H1 (cell line): ENCODE data around the gene DOCK10. TPM values are rescaled to one million over a fixed set of nuclear protein-coding genes. Genes with fewer than 3 reads are reported as not detected.

Source experiments
- CTCF ChIA-PET: fragments of 300-600 bp; sonication (Branson Sonifier 250); formaldehyde crosslinking; loops from one replicate; lab custom pipeline; 2021; ENCODE audit not compliant: partially characterized antibody; lab: Charles Lee
- POLR2A ChIA-PET: fragments of 300-600 bp; sonication (Branson Sonifier 250); formaldehyde crosslinking; loops from one replicate; lab custom pipeline; 2021; ENCODE audit warnings: inconsistent platforms; ENCODE audit not compliant: partially characterized antibody; lab: Charles Lee
- DNase-seq, 2 experiments: peaks; one replicate each; pipeline versions ENCODE4 v3.0.0 to v3.0.0-alpha.2; 2010 to 2022; ENCODE audit warnings: low spot score in 2 of 2, low read depth in 1 of 2, mixed read lengths in 1 of 2
- FAIRE-seq: peaks from 2 replicates; lab custom pipeline; 2011; peaks lifted over from hg19 to GRCh38; lab: Jason Lieb, UNC
- H2AFZ ChIP-seq: 2 replicates; pipeline ENCODE4 v1.8.1; 2012; ENCODE audit warnings: low read length, inconsistent platforms
- H2AK5ac ChIP-seq: 2 replicates; pipeline ENCODE4 v1.6.1; 2013; ENCODE audit warnings: low read depth, low read length
- H2BK120ac ChIP-seq: replicated peaks from 2 replicates; pipeline ENCODE3; 2013; ENCODE audit warnings: low read depth, low read length, inconsistent platforms
- H2BK12ac ChIP-seq: 2 replicates; pipeline ENCODE4 v1.6.1; 2013; ENCODE audit warnings: low read depth, low read length
- H2BK15ac ChIP-seq: 2 replicates; pipeline ENCODE4 v1.6.1; 2013; ENCODE audit warnings: low read length
- H2BK20ac ChIP-seq: 2 replicates; pipeline ENCODE4 v1.6.1; 2013; ENCODE audit warnings: low read length
- H2BK5ac ChIP-seq: 2 replicates; pipeline ENCODE4 v1.6.1; 2013; ENCODE audit warnings: low read depth, low read length
- H3K14ac ChIP-seq: 2 replicates; pipeline ENCODE4 v1.6.1; 2013; ENCODE audit warnings: inconsistent platforms; ENCODE audit not compliant: insufficient read length
- H3K18ac ChIP-seq: 2 replicates; pipeline ENCODE4 v1.6.1; 2013; ENCODE audit warnings: low read length; ENCODE audit errors: extremely low read depth
- H3K23ac ChIP-seq: 2 replicates; pipeline ENCODE4 v1.6.1; 2013; ENCODE audit warnings: inconsistent platforms; ENCODE audit not compliant: insufficient read length
- H3K23me2 ChIP-seq: 2 replicates; pipeline ENCODE4 v1.6.1; 2013; ENCODE audit warnings: low read depth, low read length
- H3K27ac ChIP-seq: 2 replicates; pipeline ENCODE4 v1.6.1; 2011; ENCODE audit warnings: low read depth, low read length, inconsistent platforms
- H3K27me3 ChIP-seq, 4 experiments: replicated peaks in 1 of 4; 1 replicate in 1 of 4; 2 replicates in 3 of 4; pipeline versions ENCODE4 v1.6.1 to v1.8.1; 2011 to 2013; ENCODE audit warnings: low read length in 3 of 4, mild to moderate bottlenecking in 3 of 4, inconsistent platforms in 2 of 4, mixed read lengths in 2 of 4, moderate library complexity in 1 of 4; ENCODE audit not compliant: control insufficient read depth in 3 of 4, insufficient read depth in 3 of 4; ENCODE audit errors: extremely low read depth in 1 of 4
- H3K36me3 ChIP-seq, 4 experiments: 2 replicates each; pipeline versions ENCODE4 v1.6.1 to v1.8.1; 2011 to 2013; ENCODE audit warnings: mild to moderate bottlenecking in 4 of 4, low read length in 3 of 4, moderate library complexity in 2 of 4, control low read depth in 1 of 4, inconsistent platforms in 1 of 4; ENCODE audit not compliant: insufficient read depth in 4 of 4, control insufficient read depth in 2 of 4
- H3K4ac ChIP-seq: replicated peaks from 2 replicates; pipeline ENCODE3; 2013; ENCODE audit warnings: low read length, low read depth, mixed read lengths, inconsistent platforms; ENCODE audit not compliant: insufficient read length
- H3K4me1 ChIP-seq, 4 experiments: replicated peaks in 1 of 4; 1 replicate in 1 of 4; 2 replicates in 3 of 4; pipeline versions ENCODE4 v1.6.1 to v1.8.1; 2011 to 2013; ENCODE audit warnings: low read length in 3 of 4, inconsistent platforms in 2 of 4, mixed read lengths in 1 of 4; ENCODE audit not compliant: insufficient read depth in 4 of 4, control insufficient read depth in 3 of 4
- H3K4me2 ChIP-seq, 2 experiments: 2 replicates each; pipeline versions ENCODE4 v1.6.1 to v1.8.1; 2011 to 2013; ENCODE audit warnings: low read depth in 2 of 2, low read length in 2 of 2, control low read depth in 1 of 2, inconsistent platforms in 1 of 2, mild to moderate bottlenecking in 1 of 2; ENCODE audit not compliant: insufficient read depth in 1 of 2
- H3K4me3 ChIP-seq, 4 experiments: fragments of 200-600, 300-600 bp in 1 of 4; sonication (generic), shearing (Covaris generic), sonication (Bioruptor Twin) in 1 of 4; 2 replicates each; pipeline versions ENCODE4 v1.5.1 to v1.8.1; 2011 to 2016; ENCODE audit warnings: low read length in 4 of 4, low read depth in 3 of 4, control low read depth in 2 of 4, inconsistent platforms in 2 of 4, mild to moderate bottlenecking in 2 of 4, mixed read lengths in 1 of 4, moderate library complexity in 1 of 4; ENCODE audit not compliant: insufficient read depth in 2 of 4; ENCODE audit errors: extremely low read depth in 1 of 4
- H3K56ac ChIP-seq: replicated peaks from 2 replicates; pipeline ENCODE3; 2013; ENCODE audit warnings: low read depth, mild to moderate bottlenecking, mixed read lengths, low read length, inconsistent platforms; ENCODE audit not compliant: insufficient read length
- H3K79me1 ChIP-seq: 2 replicates; pipeline ENCODE4 v1.6.1; 2013; ENCODE audit warnings: low read depth, low read length, control low read depth
- H3K79me2 ChIP-seq, 2 experiments: 2 replicates each; pipeline versions ENCODE4 v1.6.1 to v1.8.1; 2012 to 2013; ENCODE audit warnings: low read length in 2 of 2, mild to moderate bottlenecking in 2 of 2, inconsistent platforms in 1 of 2; ENCODE audit not compliant: insufficient read depth in 2 of 2, control insufficient read depth in 1 of 2
- H3K9ac ChIP-seq, 4 experiments: replicated peaks in 1 of 4; 1 replicate in 1 of 4; 2 replicates in 3 of 4; pipeline versions ENCODE4 v1.6.1 to v1.8.1; 2011 to 2013; ENCODE audit warnings: low read depth in 3 of 4, low read length in 3 of 4, control low read depth in 2 of 4, mild to moderate bottlenecking in 2 of 4, moderate library complexity in 2 of 4, inconsistent platforms in 1 of 4; ENCODE audit errors: extremely low read depth in 1 of 4
- H3K9me3 ChIP-seq, 2 experiments: 2 replicates each; pipeline versions ENCODE4 v1.6.1 to v1.8.1; 2012 to 2013; ENCODE audit warnings: mild to moderate bottlenecking in 2 of 2, moderate library complexity in 2 of 2, control low read depth in 1 of 2, inconsistent platforms in 1 of 2, low read depth in 1 of 2, low read length in 1 of 2, mixed read lengths in 1 of 2; ENCODE audit not compliant: insufficient read depth in 2 of 2
- H4K20me1 ChIP-seq, 2 experiments: replicated peaks in 1 of 2; 2 replicates each; pipeline versions ENCODE3 to v1.8.1; 2011 to 2013; ENCODE audit warnings: inconsistent platforms in 2 of 2, low read length in 2 of 2, mild to moderate bottlenecking in 1 of 2; ENCODE audit not compliant: insufficient read depth in 2 of 2, control insufficient read depth in 1 of 2
- H4K5ac ChIP-seq: 2 replicates; pipeline ENCODE4 v1.6.1; 2013; ENCODE audit warnings: low read length, low read depth, mixed read lengths, inconsistent platforms; ENCODE audit not compliant: insufficient read length
- H4K8ac ChIP-seq: 2 replicates; pipeline ENCODE4 v1.8.0; 2013; ENCODE audit warnings: mild to moderate bottlenecking, moderate library complexity, low read length, inconsistent platforms; ENCODE audit not compliant: insufficient read depth; ENCODE audit errors: extremely low read depth
- H4K91ac ChIP-seq: replicated peaks from 2 replicates; pipeline ENCODE3; 2013; ENCODE audit warnings: low read length, mixed read lengths, inconsistent platforms; ENCODE audit not compliant: insufficient read length
- ASH2L ChIP-seq: fragments of 200-600, 300-600 bp; sonication (generic); IDR thresholded peaks from one replicate; pipeline ENCODE4 v1.7.1; 2017; ENCODE audit warnings: low read length
- BACH1 ChIP-seq: IDR thresholded peaks from 2 replicates; pipeline ENCODE4 v1.6.1; 2012; ENCODE audit warnings: low read length, improper control_type of control experiment
- BRCA1 ChIP-seq: IDR thresholded peaks from 2 replicates; pipeline ENCODE4 v1.6.1; 2012; ENCODE audit warnings: low read depth, low read length, improper control_type of control experiment
- CTBP2 ChIP-seq: IDR thresholded peaks from 2 replicates; pipeline ENCODE4 v1.7.0; 2011; ENCODE audit warnings: borderline replicate concordance, mild to moderate bottlenecking, moderate library complexity, mixed read lengths, low read length; ENCODE audit not compliant: insufficient read depth, insufficient read length
- GTF2F1 ChIP-seq: IDR thresholded peaks from 2 replicates; pipeline ENCODE4 v1.6.1; 2012; ENCODE audit warnings: low read depth, low read length, improper control_type of control experiment, borderline replicate concordance
- JUN ChIP-seq: IDR thresholded peaks from 2 replicates; pipeline ENCODE4 v1.6.1; 2011; ENCODE audit warnings: low read depth, mild to moderate bottlenecking, improper control_type of control experiment, low read length
- NRF1 ChIP-seq: IDR thresholded peaks from 2 replicates; pipeline ENCODE4 v1.6.1; 2011; ENCODE audit warnings: mild to moderate bottlenecking, low read depth, low read length, improper control_type of control experiment
- POU5F1 ChIP-seq: IDR thresholded peaks from 2 replicates; pipeline ENCODE4 v1.6.1; 2011; ENCODE audit warnings: low read depth, mild to moderate bottlenecking, low read length, moderate library complexity
- RXRA ChIP-seq: IDR thresholded peaks from 2 replicates; pipeline ENCODE4 v1.6.1; 2011; ENCODE audit warnings: low read depth, mild to moderate bottlenecking, low read length, moderate library complexity; ENCODE audit not compliant: insufficient read depth
- SAP30 ChIP-seq: fragments of 300-600 bp; sonication (generic); IDR thresholded peaks from 2 replicates; pipeline ENCODE4 v1.7.1; 2012; ENCODE audit warnings: low read length, moderate library complexity, mild to moderate bottlenecking, inconsistent platforms; ENCODE audit not compliant: insufficient read depth, insufficient replicate concordance
- SIN3A ChIP-seq, 2 experiments: IDR thresholded peaks in 1 of 2; conservative IDR thresholded peaks in 1 of 2; 2 replicates each; pipeline ENCODE4 v1.6.1; 2011 to 2012; ENCODE audit warnings: low read length in 2 of 2, improper control_type of control experiment in 1 of 2, low read depth in 1 of 2, mild to moderate bottlenecking in 1 of 2
- TAF7 ChIP-seq: optimal IDR thresholded peaks from 2 replicates; pipeline ENCODE3; 2011; ENCODE audit warnings: low read depth, mild to moderate bottlenecking, inconsistent platforms, low read length, moderate library complexity, borderline replicate concordance
- ZNF274 ChIP-seq: IDR thresholded peaks from 2 replicates; pipeline ENCODE4 v1.7.0; 2012; ENCODE audit warnings: low read length, borderline replicate concordance; ENCODE audit errors: extremely low read depth
- WGBS, 2 experiments: shearing (Covaris generic) in 1 of 2; methylation state at CpG; one replicate each; pipeline versions ENCODE4 v1.1.6 to v1.1.7; 2013 to 2015; ENCODE audit warnings: low lambda C conversion rate in 2 of 2, mixed read lengths in 2 of 2, inconsistent platforms in 1 of 2, low coverage in 1 of 2, missing lambda C conversion rate in 1 of 2; ENCODE audit not compliant: insufficient replicate concordance in 2 of 2, insufficient coverage in 1 of 2, insufficient read length in 1 of 2; ENCODE audit errors: extremely low coverage in 1 of 2, missing lambda C conversion rate in 1 of 2; 5-methylcytosine and 5-hydroxymethylcytosine counted together
- polyA plus RNA-seq, 7 experiments: library from polyadenylated mRNA; depleted of rRNA in 3 of 7; stranded (reverse) in 5 of 7; unstranded in 2 of 7; fragments of >200 nt in 5 of 7; fragments of 200-250 nt in 2 of 7; gene quantifications; 1 replicate in 5 of 7; 2 replicates in 1 of 7; 4 replicates in 1 of 7; pipeline versions ENCODE4 v1.2.1 to v1.2.3, GENCODE V29; 2011 to 2013; ENCODE audit warnings: missing spikeins in 2 of 7, mixed read lengths in 2 of 7
- total RNA-seq: library from RNA; stranded (reverse); fragmentation: NEBNext Ultra II Directional; extraction: Animal tissue kit (Norgen Biotek cat#: 25700); gene quantifications from 2 replicates; pipeline ENCODE4 v1.2.1, GENCODE V29; 2021
- TF ChIP-seq, protein P1 (sequence below): IDR thresholded peaks from 2 replicates; pipeline ENCODE4 v1.6.1; 2011; ENCODE audit warnings: low read depth, mild to moderate bottlenecking, low read length; ENCODE audit not compliant: insufficient read depth

Gene DOCK10
- total and polyA plus RNA-seq, 2 of the 8 experiments (the other 6 are each of a cell fraction or from before 2014, with no cell fraction given): 0.33 to 1.6 TPM

DNA sequence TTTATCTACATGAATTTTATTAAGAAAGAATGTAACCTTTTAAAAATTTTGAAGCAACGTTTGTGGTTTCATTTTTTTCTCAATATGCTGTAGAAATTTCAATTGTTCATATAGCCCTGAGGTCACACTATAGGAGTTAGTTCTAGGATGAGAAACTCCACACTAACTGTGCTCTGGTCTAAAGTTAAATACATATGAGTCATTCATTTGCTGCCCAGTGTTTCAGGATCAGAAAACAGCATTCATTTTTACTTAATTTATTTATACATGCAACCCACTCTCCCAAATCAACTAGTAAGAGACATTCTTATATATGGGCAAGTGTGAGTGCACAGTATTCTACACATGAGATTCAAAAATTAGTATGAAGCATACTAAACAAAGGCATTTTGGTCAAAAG lies 137.9 kb downstream of the DOCK10 start:
- no peak overlapping the region for H3K18ac ChIP-seq
- H3K4me3 ChIP-seq: no peak overlapping the region
- H3K4ac ChIP-seq: no peak overlapping the region
- H2BK20ac ChIP-seq: no peak overlapping the region
- no peaks in the 10 kb centered on the region for H3K36me3 ChIP-seq
- H2AFZ ChIP-seq: no peak overlapping the region
- H3K14ac ChIP-seq: no peak overlapping the region
- H4K91ac ChIP-seq: no peak overlapping the region
- H2BK15ac ChIP-seq: no peak overlapping the region
- H4K20me1 ChIP-seq: no peaks in the 10 kb centered on the region
- no peaks in the 10 kb centered on the region for H3K4me1 ChIP-seq
- no peak overlapping the region for H4K5ac ChIP-seq
- no peak overlapping the region for H2BK120ac ChIP-seq
- DNase-seq (no peak), FAIRE-seq (no peak)
- H3K27ac ChIP-seq: no peak overlapping the region
- no peak overlapping the region for H3K9ac ChIP-seq
- H2BK12ac ChIP-seq: no peak overlapping the region
- H4K8ac ChIP-seq: no peak overlapping the region
- no peaks in the 10 kb centered on the region; the same call in 1 of the 2 replicates for H3K23me2 ChIP-seq
- no peaks in the 10 kb centered on the region for H3K79me2 ChIP-seq
- no peak overlapping the region for H3K4me2 ChIP-seq
- H3K9me3 ChIP-seq: no peaks in the 10 kb centered on the region
- H3K23ac ChIP-seq: no peak overlapping the region
- no peak overlapping the region for H2BK5ac ChIP-seq
- ChIA-PET POLR2A (no interaction called here), CTCF (no interaction called here)
- H3K27me3 ChIP-seq: no peaks in the 10 kb centered on the region
- no peaks in the 10 kb centered on the region for H3K79me1 ChIP-seq
- WGBS, 2 experiments: 73% methylated on average over 1 of the region's 1 CpG; no CpG with 5 or more reads in 1 of the 2 experiments
- H2AK5ac ChIP-seq: no peak overlapping the region
- H3K56ac ChIP-seq: no peak overlapping the region
- no peak for TF ChIP-seq BACH1
- TF ChIP-seq ZNF274: no peak
- TF ChIP-seq TAF7: no peak
- no peak for TF ChIP-seq POU5F1
- TF ChIP-seq SIN3A (conservative IDR thresholded peaks at IDR 0.05 in 1 of 2, IDR thresholded peaks at IDR 0.05 in 1 of 2; ENCODE audit: low read depth in 1 of 2, low read length in 2 of 2): no peak
- no peak for TF ChIP-seq JUN
- no peak for TF ChIP-seq CTBP2
- TF ChIP-seq GTF2F1: no peak
- TF ChIP-seq BRCA1: no peak
- no peak for TF ChIP-seq SAP30
- TF ChIP-seq ASH2L: no peak
- TF ChIP-seq RXRA: no peak
- TF ChIP-seq NRF1: no peak
- TF ChIP-seq, protein P1, sequence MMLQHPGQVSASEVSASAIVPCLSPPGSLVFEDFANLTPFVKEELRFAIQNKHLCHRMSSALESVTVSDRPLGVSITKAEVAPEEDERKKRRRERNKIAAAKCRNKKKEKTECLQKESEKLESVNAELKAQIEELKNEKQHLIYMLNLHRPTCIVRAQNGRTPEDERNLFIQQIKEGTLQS: no peak
